Peyer's patch (tissue), 4 donors: ENCODE data around the gene CFAP141.

Experiments
- POLR2A ChIP-seq, 2 donors: fragments of 450-650 bp; IDR thresholded peaks; one replicate each; pipeline ENCODE4 v1.5.1; 2017; ENCODE audit warnings: antibody characterized with exemption in 2 of 2, mild to moderate bottlenecking in 2 of 2, moderate library complexity in 2 of 2
- TF ChIP-seq, protein P1 (sequence below), 6 experiments: fragments of 450-650 bp in 4 of 6; fragments of 200-600 bp in 2 of 6; sonication (generic) in 1 of 6; IDR thresholded peaks; one replicate each; pipeline ENCODE4 v1.5.1; 2017 to 2019; ENCODE audit warnings: antibody characterized with exemption in 6 of 6, mild to moderate bottlenecking in 3 of 6, moderate library complexity in 1 of 6

DNA sequence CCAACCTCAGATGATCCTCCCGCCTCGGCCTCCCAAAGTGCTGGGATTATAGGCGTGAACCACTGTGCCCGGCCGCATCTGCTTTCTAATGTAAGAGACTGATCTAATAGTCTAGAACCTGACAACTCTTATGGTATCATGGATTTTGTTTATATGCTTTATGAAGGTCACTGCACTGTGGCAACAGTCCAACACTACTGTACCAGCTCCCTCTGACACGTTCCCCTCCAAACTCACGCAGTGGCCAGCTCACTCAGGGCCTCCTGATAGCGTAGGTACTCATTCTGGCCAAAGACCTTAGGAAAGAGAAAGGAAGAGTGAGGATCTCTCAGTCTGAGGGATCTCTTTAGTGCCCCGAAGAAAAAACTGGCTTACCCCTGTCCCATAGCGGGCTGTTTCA is 6.0 kb upstream of the CFAP141 start:
- TF ChIP-seq, protein P1, sequence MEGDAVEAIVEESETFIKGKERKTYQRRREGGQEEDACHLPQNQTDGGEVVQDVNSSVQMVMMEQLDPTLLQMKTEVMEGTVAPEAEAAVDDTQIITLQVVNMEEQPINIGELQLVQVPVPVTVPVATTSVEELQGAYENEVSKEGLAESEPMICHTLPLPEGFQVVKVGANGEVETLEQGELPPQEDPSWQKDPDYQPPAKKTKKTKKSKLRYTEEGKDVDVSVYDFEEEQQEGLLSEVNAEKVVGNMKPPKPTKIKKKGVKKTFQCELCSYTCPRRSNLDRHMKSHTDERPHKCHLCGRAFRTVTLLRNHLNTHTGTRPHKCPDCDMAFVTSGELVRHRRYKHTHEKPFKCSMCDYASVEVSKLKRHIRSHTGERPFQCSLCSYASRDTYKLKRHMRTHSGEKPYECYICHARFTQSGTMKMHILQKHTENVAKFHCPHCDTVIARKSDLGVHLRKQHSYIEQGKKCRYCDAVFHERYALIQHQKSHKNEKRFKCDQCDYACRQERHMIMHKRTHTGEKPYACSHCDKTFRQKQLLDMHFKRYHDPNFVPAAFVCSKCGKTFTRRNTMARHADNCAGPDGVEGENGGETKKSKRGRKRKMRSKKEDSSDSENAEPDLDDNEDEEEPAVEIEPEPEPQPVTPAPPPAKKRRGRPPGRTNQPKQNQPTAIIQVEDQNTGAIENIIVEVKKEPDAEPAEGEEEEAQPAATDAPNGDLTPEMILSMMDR (IDR thresholded peaks at IDR 0.05), result no peak
- no peak for TF ChIP-seq POLR2A (IDR thresholded peaks at IDR 0.05)
